CD4-positive, alpha-beta T cell (primary cell): ENCODE results near the gene CYBA. TPM values are rescaled to one million over a fixed set of nuclear protein-coding genes. Genes with fewer than 3 reads are reported as not detected.

Source experiments
- ATAC-seq: fragments of 200-7000 bp; cut with Tn5 transposase; one replicate; pipeline ENCODE4 v1.10.0; 2022; ENCODE audit warnings: mild to moderate bottlenecking; ENCODE audit not compliant: poor library complexity
- CTCF ChIA-PET: fragments of 350-600 bp; sonication (Branson Sonifier 250); formaldehyde crosslinking; loops from one replicate; lab custom pipeline; 2021; ENCODE audit warnings: antibody characterized with exemption, inconsistent platforms; lab: Charles Lee
- POLR2A ChIA-PET: fragments of 350-600 bp; sonication (Branson Sonifier 250); formaldehyde crosslinking; loops from one replicate; lab custom pipeline; 2021; ENCODE audit warnings: antibody characterized with exemption, inconsistent platforms; lab: Charles Lee
- DNase-seq, 14 experiments: peaks; one replicate each; pipeline ENCODE4 v3.0.0-alpha.2; 2013 to 2020; ENCODE audit warnings: mixed read lengths in 2 of 14
- H3K27ac ChIP-seq, 2 donors: one replicate each; pipeline versions ENCODE4 v1.5.1 to v1.7.0; 2013; ENCODE audit warnings: low read length in 2 of 2, low read depth in 1 of 2, mild to moderate bottlenecking in 1 of 2
- H3K27me3 ChIP-seq, 2 experiments: 1 replicate in 1 of 2; 2 replicates in 1 of 2; pipeline versions ENCODE4 v1.6.1 to v1.7.0; 2013; ENCODE audit warnings: low read length in 2 of 2, control low read depth in 1 of 2, mild to moderate bottlenecking in 1 of 2, moderate library complexity in 1 of 2; ENCODE audit not compliant: insufficient read depth in 2 of 2, control insufficient read depth in 1 of 2
- H3K36me3 ChIP-seq: one replicate; pipeline ENCODE4 v1.6.1; 2013; ENCODE audit warnings: low read length, control low read depth; ENCODE audit not compliant: insufficient read depth
- H3K4me1 ChIP-seq: one replicate; pipeline ENCODE4 v1.6.1; 2013; ENCODE audit warnings: low read length, control low read depth; ENCODE audit not compliant: insufficient read depth
- H3K4me3 ChIP-seq: one replicate; pipeline ENCODE4 v1.5.1; 2013; ENCODE audit warnings: mild to moderate bottlenecking, low read length, moderate library complexity
- H3K9me3 ChIP-seq, 2 experiments: 1 replicate in 1 of 2; 2 replicates in 1 of 2; pipeline versions ENCODE4 v1.6.1 to v1.7.0; 2013; ENCODE audit warnings: low read length in 2 of 2, mild to moderate bottlenecking in 2 of 2, control low read depth in 1 of 2, moderate library complexity in 1 of 2; ENCODE audit not compliant: control insufficient read depth in 1 of 2, insufficient read depth in 1 of 2
- H3K27ac Mint-ChIP-seq: one replicate; pipeline ENCODE4 v1.8.0; 2020; ENCODE audit warnings: mixed read lengths
- H3K27me3 Mint-ChIP-seq: one replicate; pipeline ENCODE4 v1.8.0; 2021; ENCODE audit warnings: mixed read lengths
- H3K36me3 Mint-ChIP-seq: one replicate; pipeline ENCODE4 v1.8.0; 2021; ENCODE audit warnings: low read depth, mixed read lengths
- H3K4me1 Mint-ChIP-seq: one replicate; pipeline ENCODE4 v1.8.0; 2021; ENCODE audit warnings: low read depth, mixed read lengths
- H3K4me3 Mint-ChIP-seq: one replicate; pipeline ENCODE4 v1.8.0; 2020; ENCODE audit warnings: mild to moderate bottlenecking, mixed read lengths
- H3K9me3 Mint-ChIP-seq: one replicate; pipeline ENCODE4 v1.8.0; 2020; ENCODE audit warnings: mixed read lengths
- intact Hi-C, 2 experiments: fragments of 100-400 bp; cut with DNase I in 1 of 2; cut with micrococcal nuclease in 1 of 2; formaldehyde crosslinking; loops; one replicate each; pipeline versions ENCODE4 v1.15.1 to v1.9.0; 2023 to 2025; cut with DNase I, micrococcal nuclease
- total RNA-seq, 174 experiments: library from RNA in 2 of 174; stranded (reverse) in 2 of 174; gene quantifications; one replicate each; pipeline ENCODE4 v1.2.3 and lab custom pipeline; 2021 to 2026
- TF ChIP-seq, protein P1 (sequence below): fragments of 200-600 bp; IDR thresholded peaks from one replicate; pipeline ENCODE4 v1.8.0; 2022; ENCODE audit warnings: antibody characterized with exemption, mild to moderate bottlenecking

CYBA gene
- total RNA-seq, 2 experiments from 2014 or later, result 292 to 294 TPM

DNA sequence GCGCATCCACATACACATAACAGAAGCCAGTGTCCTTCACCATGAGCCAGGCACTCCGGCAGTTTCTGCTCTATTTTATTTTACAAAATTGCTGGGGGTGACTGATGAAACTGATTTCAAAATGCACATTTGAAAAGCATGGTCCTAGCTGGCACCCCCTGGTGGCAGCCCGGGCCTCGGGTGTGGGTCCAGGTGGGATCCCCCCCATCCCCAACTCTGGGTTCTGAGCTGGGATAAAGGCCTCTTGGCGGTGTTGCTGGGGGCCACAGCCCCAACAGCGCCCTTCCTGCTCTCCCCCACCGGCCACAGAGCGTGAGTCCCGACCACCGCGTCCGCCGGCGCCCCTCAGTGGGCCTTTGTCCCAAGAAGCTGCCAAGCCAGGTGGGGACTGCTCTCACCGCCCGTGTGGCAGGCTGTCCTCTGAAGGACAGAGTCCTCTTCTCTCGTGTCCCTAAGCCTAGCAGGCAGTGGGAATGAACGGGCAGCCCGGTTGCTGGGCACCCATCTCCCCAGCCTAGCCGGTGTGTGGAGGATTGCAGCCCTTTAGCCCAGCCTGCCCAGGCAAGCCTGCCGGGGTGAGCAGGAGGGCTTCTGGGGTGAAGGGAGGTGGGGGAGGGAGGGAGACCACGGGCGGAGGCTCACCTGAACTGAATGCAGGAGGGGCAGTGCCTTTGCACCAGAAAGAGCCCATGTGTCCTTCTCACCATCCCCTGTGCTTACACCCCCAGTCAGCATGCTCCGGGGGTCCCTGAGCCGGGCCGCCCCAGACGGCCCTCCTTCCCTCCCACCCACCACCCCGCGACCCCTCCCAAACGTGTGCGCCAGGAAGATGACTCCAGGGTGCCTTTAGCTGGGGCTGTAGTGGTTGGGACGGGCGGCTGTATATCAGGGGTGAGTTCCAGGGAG, 34.6 kb upstream of the CYBA start:
- H3K4me3 ChIP-seq, result peak overlapping the region; percentile 77
- no peaks in the 10 kb centered on the region for H3K9me3 ChIP-seq
- H3K36me3 ChIP-seq, result peaks cover 18% of the 10 kb centered on the region
- no peaks in the 10 kb centered on the region for H3K27me3 ChIP-seq
- peaks cover 55% of the 10 kb centered on the region for H3K4me1 Mint-ChIP-seq
- TF ChIP-seq, protein P1, sequence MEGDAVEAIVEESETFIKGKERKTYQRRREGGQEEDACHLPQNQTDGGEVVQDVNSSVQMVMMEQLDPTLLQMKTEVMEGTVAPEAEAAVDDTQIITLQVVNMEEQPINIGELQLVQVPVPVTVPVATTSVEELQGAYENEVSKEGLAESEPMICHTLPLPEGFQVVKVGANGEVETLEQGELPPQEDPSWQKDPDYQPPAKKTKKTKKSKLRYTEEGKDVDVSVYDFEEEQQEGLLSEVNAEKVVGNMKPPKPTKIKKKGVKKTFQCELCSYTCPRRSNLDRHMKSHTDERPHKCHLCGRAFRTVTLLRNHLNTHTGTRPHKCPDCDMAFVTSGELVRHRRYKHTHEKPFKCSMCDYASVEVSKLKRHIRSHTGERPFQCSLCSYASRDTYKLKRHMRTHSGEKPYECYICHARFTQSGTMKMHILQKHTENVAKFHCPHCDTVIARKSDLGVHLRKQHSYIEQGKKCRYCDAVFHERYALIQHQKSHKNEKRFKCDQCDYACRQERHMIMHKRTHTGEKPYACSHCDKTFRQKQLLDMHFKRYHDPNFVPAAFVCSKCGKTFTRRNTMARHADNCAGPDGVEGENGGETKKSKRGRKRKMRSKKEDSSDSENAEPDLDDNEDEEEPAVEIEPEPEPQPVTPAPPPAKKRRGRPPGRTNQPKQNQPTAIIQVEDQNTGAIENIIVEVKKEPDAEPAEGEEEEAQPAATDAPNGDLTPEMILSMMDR, result peak; percentile 71
- H3K4me3 Mint-ChIP-seq, result peak overlapping the region; percentile 87
- ChIA-PET CTCF (interaction anchor here (0.7 to 2.3 kb wide), 10 partner anchors 8 to 115 kb away, joined by 3 to 23 read pairs (median 6); partner anchors contain the start of genes CTU2, MVD, RNF166 and ZC3H18), POLR2A (interaction anchor here (0.7 to 4.7 kb wide), 5 partner anchors 12 to 46 kb away, joined by 3 to 71 read pairs (median 3); partner anchors contain the start of genes CTU2, CYBA and RNF166)
- peak overlapping the region; percentile 29 to 56 for H3K27ac ChIP-seq
- H3K27ac Mint-ChIP-seq, result peak overlapping the region; percentile 80
- intact Hi-C loops, result loop anchor here (1.0 to 5.0 kb wide), 6 partner anchors 15 to 233 kb away; partner anchors contain the start of genes CYBA (in 2 of the 2), MVD (in 1 of the 2) and ZFPM1 (in 1 of the 2)
- H3K4me1 ChIP-seq, result peaks cover 80% of the 10 kb centered on the region
- H3K36me3 Mint-ChIP-seq, result peaks cover 14% of the 10 kb centered on the region
- H3K9me3 Mint-ChIP-seq, result no peaks in the 10 kb centered on the region
- peak; percentile 26 for ATAC-seq
- no peaks in the 10 kb centered on the region for H3K27me3 Mint-ChIP-seq
- peak; percentile 44 to 80 (median 58) for DNase-seq

DNA sequence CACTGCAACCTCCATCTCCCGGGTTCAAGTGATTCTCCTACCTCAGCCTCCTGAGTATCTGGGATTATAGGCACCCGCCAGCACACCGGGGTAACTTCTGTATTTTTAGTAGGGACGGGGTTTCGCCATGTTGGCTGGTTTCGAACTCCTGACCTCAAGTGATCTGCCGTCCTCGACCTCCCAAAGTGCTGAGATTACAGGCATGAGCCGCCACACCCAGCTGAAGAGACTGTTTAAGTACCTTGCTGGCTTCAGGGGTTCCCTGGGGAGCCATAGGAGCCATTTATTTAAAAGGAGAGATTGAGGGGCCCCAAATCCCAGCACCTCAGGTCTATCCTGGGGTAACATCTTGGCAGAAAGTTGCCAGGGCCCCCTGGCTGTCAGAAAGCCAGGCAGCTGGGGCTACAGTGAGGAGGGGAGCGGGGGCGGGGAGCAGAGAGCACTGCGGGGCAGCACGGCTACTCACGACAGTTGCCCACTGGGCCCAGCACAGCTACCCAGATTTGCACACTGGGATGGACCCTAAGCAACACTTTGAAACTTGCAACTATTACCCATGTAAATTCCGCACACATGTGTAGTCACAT, 33.8 kb upstream of the CYBA start:
- intact Hi-C loops, result loop anchor here (2.0 to 5.0 kb wide), 4 partner anchors 20 to 232 kb away; partner anchors contain the start of genes CYBA (in 2 of the 2), IL17C (in 1 of the 2) and ZFPM1 (in 1 of the 2)

More for the DNA sequence above, 33.8 kb upstream of the CYBA start:
- ChIA-PET CTCF (interaction anchor here (0.7 to 2.3 kb wide), 10 partner anchors 9 to 115 kb away, joined by 3 to 23 read pairs (median 6); partner anchors contain the start of genes CTU2, MVD, RNF166 and ZC3H18), POLR2A (interaction anchor here (0.7 to 4.7 kb wide), 4 partner anchors 12 to 46 kb away, joined by 3 to 71 read pairs (median 4); partner anchors contain the start of genes CTU2 and RNF166)
- H3K36me3 Mint-ChIP-seq, result peaks cover 19% of the 10 kb centered on the region
- H3K9me3 Mint-ChIP-seq, result no peaks in the 10 kb centered on the region
- Histone ChIP-seq H3K27me3 (no peaks in the 10 kb centered on the region), H3K4me1 (peaks cover 78% of the 10 kb centered on the region), H3K27ac (no peak overlapping the region), H3K4me3 (peak overlapping the region; percentile 77), H3K36me3 (peaks cover 25% of the 10 kb centered on the region), H3K9me3 (no peaks in the 10 kb centered on the region)
- no peaks in the 10 kb centered on the region for H3K27me3 Mint-ChIP-seq
- no peak for ATAC-seq
- H3K4me1 Mint-ChIP-seq, result peaks cover 50% of the 10 kb centered on the region
- TF ChIP-seq, protein P1, result no peak
- peak overlapping the region; percentile 80 for H3K27ac Mint-ChIP-seq
- H3K4me3 Mint-ChIP-seq, result peak overlapping the region; percentile 87
- no peak for DNase-seq
